Loucy (cell line): ENCODE results near the gene ALAS1.

Experiments used
- EZH2phosphoT487 ChIP-seq: fragments of 200-600 bp; IDR thresholded peaks from 2 replicates; pipeline ENCODE4 v1.6.1; 2018; ENCODE audit warnings: antibody characterized with exemption, mild to moderate bottlenecking, moderate library complexity, borderline replicate concordance
- TF ChIP-seq, protein P1 (sequence below): fragments of 200-600 bp; sonication (generic); conservative IDR thresholded peaks from 2 replicates; pipeline ENCODE4 v1.5.1; 2014; ENCODE audit warnings: mild to moderate bottlenecking, antibody characterized with exemption, low read length

DNA sequence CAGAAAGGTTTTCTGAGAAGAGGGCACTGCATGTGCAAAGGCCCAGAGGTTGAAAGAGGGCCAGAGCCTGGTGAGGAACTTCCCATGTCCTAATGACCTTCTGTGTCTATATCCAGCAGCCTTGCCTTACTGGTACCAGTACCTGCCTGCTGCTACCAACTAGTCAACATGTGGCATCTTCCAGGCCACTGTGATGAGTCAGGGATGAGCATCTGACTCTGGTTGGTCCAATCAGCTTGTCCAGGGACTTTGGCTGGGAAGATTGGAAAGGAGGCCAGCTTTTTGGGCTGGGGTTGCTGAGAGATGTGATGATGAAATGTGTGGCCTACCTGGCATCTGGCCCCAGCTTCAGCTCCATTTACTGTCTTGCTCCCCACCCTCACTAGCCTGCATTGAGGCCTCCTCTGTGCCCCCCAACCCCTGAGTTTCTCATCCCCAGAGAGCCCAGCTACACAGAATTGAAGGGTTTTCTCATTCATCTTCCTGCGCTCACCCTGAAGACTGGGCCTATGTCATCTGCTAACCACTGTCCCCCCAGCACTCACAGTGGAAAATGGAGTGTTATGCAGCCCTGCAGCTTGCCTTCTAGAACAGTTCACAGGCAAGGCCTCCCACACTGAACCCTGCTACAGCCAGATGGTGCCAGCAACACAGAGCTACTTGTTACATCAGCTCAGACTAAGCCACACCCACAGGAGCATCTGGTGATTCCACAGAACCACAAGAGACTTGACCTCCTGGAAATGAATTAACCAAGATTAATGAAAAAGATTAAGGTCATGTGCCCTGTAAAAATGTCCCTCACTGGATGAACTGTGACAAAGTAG, 42.3 kb downstream of the ALAS1 start:
- TF ChIP-seq, protein P1, sequence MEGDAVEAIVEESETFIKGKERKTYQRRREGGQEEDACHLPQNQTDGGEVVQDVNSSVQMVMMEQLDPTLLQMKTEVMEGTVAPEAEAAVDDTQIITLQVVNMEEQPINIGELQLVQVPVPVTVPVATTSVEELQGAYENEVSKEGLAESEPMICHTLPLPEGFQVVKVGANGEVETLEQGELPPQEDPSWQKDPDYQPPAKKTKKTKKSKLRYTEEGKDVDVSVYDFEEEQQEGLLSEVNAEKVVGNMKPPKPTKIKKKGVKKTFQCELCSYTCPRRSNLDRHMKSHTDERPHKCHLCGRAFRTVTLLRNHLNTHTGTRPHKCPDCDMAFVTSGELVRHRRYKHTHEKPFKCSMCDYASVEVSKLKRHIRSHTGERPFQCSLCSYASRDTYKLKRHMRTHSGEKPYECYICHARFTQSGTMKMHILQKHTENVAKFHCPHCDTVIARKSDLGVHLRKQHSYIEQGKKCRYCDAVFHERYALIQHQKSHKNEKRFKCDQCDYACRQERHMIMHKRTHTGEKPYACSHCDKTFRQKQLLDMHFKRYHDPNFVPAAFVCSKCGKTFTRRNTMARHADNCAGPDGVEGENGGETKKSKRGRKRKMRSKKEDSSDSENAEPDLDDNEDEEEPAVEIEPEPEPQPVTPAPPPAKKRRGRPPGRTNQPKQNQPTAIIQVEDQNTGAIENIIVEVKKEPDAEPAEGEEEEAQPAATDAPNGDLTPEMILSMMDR, result 0 out of 2 replicates have a peak, but pooled peaks have one; percentile 29
- no peak for TF ChIP-seq EZH2phosphoT487
